GM18951 (cell line): ENCODE measurements around the gene IFNL3.
A peak's percentile ranks its signal among the peaks of the same experiment; 100 is the strongest.
"Not testable (repeated sequence)": the region's sequence is repeated elsewhere in the genome, so short reads cannot be mapped to it uniquely, and the experiment has no call there.

Source experiments
- POLR2A ChIP-seq: IDR thresholded peaks from 4 replicates; pipeline ENCODE4 v1.6.1; 2011; ENCODE audit warnings: mild to moderate bottlenecking; ENCODE audit not compliant: insufficient read length, insufficient read depth; ENCODE audit errors: extremely low read depth
- in situ Hi-C: fragments of 300-500 bp; cut with MboI; formaldehyde crosslinking; loops from one replicate; pipeline ENCODE4 v1.12.0; 2022; ENCODE audit warnings: low sequenced_read_pairs, mixed read lengths, inconsistent platforms; ENCODE audit not compliant: unreplicated experiment

The IFNL3 gene

DNA sequence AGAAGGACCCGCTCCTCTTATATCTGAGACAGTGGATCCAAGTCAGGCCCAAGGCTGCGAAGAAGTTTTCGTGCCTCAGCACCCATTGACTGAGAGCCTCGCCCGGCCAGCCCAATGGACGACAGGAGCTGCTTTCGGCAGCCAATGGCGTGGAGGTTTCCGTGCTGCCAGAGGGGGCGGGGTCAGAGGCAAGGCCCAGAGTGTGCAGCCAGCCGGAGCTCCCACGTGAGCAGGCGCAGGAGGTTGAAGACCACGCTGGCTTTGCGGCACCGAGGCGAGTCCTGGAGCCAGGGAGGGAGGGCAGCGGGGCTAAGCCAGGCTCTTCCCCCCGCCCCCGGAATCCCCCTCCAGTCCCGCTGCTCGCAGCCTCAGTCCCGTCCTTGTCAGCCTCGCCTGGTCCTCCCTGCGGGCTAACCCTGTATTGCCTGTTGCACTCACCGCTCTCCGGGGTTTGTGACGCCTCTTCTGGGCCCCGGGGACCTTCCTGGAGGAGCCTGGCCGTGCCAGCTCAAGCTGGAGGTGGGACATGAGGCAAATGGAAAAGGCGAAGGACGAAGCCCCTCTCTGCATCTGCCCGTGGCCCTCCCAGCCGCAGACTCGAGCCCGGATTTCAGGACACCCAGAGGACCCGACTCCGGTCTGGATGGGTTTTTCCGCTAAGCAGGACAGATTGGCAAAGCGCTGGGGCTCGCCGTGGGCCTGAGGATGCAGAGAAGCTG is 2.3 kb upstream of the IFNL3 start:
- TF ChIP-seq POLR2A = no peak
- in situ Hi-C loops = no loop called here

DNA sequence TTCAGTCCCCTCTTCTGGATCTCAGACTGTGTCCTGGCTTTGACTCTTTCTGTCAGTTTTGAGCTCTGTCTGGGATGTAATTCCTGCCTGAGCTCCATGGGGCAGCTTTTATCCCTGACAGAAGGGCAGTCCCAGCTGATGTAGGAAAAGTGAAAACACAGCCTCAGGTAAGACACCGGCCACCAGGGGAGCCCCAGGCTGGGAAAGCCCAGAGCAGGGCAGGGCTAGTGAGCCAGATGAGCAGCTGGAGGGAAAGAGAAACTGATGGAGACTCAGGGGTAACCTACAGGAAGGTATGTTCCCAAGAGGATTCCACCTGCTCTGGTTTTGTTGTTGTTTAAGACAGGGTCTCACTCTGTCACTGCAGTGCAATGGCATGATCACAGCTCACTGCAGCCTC is 360 bp upstream of the IFNL3 start:
- in situ Hi-C loops = not testable (repeated sequence)

DNA sequence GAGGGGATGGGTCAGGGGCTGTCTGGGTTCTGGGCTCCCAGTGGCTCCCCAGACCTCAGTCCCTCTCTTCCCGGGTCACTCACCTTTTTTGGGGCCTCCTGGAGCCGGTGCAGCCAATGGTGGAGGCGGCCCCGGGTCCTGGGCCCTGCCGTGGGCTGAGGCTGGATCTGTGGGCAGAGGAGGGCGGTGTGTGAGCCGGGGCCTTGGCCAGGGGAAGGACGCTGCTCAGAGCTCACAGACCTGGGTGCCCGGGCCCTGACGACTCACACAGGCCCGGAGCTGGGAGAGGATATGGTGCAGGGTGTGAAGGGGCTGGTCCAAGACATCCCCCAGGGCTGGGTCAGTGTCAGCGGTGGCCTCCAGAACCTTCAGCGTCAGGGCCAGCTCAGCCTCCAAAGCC is 1.1 kb downstream of the IFNL3 start:
- in situ Hi-C loops = not testable (repeated sequence)

DNA sequence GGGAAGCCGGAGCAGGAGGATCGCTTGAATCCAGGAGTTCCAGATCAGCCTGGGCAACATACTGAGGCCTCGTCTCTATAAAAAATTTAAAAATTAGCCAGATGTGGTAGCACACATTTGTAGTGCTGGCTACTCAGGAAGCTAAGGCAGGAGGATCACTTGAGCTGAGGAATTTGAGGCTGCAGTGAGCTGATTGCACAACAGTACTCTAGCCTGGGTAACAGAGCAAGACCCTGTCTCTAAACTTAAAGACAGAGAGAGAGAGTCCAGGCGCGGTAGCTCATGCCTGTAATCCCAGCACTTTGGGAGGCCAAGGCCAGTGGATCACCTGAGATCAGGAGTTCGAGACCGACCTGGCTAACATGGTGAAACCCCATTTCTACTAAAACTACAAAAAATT is 4.4 kb downstream of the IFNL3 start:
- no peak for TF ChIP-seq POLR2A
- in situ Hi-C loops = no loop called here

DNA sequence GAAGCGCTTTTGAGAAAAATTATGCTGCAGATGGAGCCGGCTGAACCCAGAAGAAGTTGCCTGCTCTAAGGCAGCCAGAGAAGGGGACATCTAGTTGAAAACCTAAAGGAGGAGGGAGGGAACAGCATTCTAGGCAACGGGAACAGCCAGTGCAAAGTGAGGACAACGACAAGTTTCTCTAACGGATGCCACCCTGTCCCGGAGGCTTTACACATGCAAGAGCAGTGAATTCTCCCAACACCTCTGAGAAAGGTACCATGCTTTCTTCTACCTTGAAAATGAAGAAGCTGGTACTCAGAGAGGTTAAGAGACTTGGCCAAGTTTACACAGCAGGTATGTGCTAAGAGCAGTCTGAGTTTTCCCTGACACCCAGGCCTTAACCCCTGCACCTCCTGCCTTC is 5.9 kb downstream of the IFNL3 start:
- in situ Hi-C loops = no loop called here
- TF ChIP-seq POLR2A = no peak

DNA sequence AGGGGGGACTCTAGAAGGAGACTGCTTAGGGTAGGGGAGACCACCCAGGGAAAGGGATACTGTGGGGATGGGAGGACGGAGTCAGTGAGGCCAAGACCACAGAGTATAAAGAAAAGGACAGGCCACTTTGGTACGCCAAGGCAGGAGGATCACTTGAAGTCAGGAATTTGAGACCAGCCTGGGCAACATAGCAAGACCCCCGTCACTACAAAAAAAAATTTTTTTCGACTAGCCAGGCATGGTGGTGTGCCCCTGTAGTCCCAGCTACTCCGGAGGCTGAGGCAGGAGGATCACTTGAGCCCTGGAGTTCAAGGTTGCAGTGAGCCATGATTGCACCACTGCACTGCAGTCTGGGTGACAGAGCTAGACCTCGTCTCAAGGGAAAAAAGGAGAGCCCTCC is 6.6 kb downstream of the IFNL3 start:
- in situ Hi-C loops = no loop called here
- no peak for TF ChIP-seq POLR2A

DNA sequence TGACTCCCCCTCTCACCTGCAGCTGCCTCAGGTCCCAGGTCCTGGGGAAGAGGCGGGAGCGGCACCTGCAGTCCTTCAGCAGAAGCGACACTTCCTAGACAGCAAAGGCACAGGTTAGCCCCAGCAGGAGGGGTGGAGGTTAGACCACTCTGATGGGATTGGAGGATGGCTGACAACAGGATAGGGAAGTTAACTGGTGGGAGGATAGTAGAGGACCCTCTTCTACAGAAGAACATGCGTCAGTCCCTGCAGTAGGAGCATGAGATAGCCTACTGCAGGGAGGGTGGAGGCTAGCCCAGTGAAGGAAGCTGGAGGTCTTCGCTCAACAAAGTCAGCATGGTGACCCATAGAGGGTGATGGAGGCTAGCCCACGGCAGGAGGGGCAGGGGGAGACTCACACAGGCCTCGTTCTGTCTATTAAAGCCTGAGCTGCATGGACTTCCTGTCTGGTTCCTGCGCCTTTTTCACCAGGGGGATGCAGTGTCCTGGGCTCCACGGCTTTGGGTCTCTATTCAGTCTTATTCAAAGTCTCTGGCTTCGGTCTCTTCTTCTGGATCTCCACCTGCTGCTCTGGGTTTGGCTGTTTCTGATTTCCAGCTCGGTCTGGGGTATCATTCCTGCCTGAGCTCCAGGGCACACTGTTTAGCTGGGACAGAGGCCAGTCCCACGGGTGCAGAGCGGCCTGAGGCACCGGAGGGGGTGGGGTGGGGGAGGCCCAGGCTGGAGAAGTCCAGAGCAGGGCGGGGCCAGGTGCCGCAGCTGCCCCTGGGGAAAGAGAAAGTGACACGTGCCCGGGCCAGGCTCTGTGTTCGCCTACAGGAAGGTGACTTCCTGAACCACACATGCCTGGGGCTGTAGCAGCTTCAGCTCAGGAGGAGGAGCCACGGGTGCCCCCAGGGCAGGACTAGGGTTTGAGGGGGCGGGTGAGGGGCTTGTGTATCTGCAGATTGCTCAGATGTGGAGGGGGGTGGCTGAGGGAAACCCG is 7.3 kb downstream of the IFNL3 start:
- in situ Hi-C loops = no loop called here

DNA sequence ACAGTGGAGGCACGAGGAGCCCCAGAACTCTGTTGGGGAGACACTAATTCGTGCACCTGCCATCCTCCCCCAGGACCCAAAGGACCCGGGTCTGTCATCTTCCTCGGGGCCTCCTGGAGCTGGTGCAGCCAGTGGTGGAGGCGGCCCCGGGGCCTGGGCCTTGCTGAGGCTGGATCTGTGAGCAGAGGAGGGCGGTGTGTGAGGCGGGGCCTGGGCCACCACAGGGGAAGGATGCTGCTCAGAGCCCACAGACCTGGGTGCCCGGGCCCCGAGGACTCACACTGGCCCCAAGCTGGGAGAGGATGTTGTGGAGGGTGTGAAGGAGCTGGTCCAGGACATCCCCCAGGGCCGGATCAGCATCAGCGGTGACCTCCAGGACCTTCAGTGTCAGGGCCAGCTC is 8.3 kb downstream of the IFNL3 start:
- no peak for TF ChIP-seq POLR2A

More for the DNA sequence above, 7.3 kb downstream of the IFNL3 start:
- TF ChIP-seq POLR2A = peak; percentile 24

DNA sequence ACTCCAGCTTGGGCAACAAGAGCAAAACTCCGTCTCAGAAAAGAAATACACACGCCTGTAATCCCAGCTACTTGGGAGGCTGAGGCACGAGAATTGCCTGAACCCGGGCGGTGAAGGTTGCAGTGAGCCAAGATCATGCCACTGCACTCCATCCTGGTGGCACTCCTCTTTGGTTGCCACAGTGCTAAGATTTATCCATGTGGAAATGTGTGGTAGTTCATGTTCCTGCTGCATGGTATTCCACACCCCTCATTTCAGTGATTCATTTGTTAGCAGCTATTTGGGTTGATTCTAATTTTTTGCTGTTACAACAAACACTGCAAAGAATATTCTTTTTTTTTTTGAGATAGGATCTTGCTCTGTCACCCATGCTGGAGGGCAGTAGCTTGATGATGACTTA is 12.1 kb downstream of the IFNL3 start:
- in situ Hi-C loops = no loop called here
- no peak for TF ChIP-seq POLR2A

More for the DNA sequence above, 8.3 kb downstream of the IFNL3 start:
- in situ Hi-C loops = no loop called here

DNA sequence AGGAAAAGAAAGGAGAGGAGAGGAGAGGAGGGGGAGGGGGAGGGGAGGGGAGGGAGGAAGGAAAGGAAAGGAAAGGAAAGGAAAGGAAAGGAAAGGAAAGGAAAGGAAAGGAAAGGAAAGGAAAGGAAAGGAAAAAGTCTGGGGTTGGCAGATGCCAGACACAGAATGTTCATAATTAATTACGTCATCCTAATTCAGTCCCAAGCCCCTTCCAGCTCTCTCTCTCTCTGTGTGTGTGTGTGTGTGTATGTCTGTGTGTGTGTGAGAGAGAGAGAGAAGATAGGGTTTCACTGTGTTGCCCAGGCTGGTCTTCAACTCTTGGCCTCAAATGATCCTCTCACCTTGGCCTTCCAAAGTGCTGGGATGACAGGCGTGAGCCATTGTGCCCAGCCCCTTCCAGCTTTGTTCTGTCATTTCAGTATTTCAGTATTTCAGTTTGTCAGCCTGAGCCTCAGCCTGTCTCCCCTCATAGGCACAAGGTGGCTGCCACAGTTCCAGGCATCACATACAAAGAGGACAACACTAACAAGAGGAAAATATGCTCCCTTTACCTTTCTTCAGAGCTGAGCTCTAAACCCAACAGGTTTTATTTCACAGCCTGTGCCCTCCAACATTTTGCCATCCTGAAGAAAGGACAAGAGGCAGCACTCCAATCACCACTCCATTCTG is 14.6 kb downstream of the IFNL3 start:
- TF ChIP-seq POLR2A = no peak
- in situ Hi-C loops = no loop called here

DNA sequence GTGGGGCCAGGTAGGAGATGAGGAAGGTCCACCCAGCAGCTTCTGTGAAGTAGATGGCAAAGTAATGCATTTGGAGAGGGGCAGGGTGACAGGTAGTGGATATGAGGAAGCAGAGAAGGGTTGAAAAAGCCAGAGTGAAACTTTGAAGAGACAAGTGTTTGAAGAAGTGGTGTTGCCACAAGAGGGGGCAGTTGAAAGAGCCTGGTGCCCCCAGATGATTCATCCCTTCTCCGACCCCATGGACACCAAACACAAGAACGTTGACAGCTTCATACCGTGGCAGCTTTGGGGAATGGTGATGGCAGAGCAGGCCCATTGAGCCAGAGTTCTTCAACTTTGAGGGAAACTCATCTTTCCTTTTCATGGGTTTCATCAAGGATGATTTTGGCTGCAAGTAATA is 19.9 kb downstream of the IFNL3 start:
- in situ Hi-C loops = no loop called here
- TF ChIP-seq POLR2A = no peak

DNA sequence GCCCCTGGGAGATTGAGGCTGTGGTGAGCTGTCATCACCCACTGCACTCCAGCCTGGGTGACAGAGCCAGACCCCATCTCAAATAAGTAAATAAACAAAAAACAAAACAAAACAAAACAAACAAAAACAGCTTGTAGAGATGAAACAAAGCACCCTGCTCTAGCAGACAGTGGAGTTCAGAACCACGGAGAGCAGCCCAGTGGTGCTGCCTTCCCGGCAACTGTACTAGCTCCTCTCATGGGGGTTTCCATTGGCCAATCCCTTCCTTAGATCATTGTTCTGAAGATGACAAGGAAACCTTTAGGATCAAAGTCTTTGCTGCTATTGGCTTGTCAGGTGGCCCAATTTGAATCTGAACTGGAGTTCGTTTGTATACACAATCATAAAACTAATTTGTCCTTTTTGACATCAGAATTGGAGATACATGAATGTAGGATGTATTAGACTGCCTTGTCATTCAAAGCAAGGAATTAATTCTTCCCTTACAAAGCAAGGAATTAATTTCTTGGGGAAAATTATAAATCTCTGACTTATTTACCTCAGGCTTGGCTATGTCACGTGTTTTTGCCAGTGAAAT is 21.0 kb downstream of the IFNL3 start:
- TF ChIP-seq POLR2A = no peak
- in situ Hi-C loops = no loop called here

DNA sequence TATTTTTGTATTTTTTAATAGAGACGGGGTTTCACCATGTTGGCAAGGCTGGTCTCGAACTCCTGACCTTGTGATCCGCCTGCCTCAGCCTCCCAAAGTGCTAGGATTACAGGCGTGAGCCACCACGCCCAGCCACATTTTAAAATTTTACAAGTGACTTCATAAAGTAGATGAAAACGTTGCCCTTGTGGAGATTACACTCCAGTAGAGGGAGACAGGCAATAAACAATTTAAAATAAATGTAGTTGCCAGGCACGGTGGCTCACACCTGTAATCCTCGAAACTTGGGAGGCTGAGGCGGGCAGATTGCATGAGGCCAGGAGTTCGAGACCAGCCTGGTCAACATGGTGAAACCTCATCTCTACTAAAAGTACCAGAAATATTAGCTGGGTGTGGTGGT is 25.7 kb downstream of the IFNL3 start:
- in situ Hi-C loops = not testable (repeated sequence)

DNA sequence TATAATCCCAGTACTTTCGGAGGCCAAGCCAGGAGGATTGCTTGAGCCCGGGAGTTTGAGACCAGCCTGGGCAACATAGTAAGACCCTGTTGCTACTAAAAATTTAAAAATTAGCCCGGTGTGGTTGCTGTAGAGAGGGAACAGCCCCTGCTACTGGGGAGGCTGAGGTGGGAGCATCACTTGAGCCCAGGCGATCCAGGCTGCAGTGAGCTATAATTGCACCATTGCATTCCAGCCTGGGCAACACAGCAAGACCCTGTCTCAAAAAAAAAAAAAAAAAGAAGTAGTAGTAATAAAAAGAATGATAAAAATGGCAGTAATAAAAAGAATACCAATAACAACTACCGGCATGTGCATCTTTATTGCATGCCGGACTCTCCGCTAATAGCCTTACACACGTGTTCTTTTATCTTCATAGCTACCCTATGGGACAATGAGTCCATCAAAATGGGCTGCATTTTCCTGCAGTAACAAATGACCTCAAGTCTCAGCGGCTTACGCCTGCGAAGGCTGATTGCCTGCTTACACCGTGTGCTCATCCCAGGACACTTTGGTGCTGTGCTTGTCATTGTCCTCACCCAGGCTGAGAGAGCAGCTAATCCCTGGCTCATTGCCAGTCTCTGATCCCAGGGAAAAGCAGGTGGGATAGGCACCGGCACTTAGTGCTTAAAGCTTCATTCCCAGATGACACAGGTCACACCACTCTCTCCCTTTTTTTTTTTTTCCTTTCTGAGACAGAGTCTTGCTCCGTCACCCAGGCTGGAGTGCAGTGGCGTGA is 26.4 kb downstream of the IFNL3 start:
- in situ Hi-C loops = no loop called here

More for the DNA sequence above, 26.4 kb downstream of the IFNL3 start:
- no peak for TF ChIP-seq POLR2A
